Brain microvascular endothelial cell (primary cell): ENCODE measurements around the gene TENM3.

Source experiments
- DNase-seq: peaks from one replicate; pipeline ENCODE4 v3.0.0-alpha.2; 2020
- H3K27ac ChIP-seq: fragments of 250-450 bp; sonication (Bioruptor Pico); 2 replicates; pipeline ENCODE4 v1.5.1; 2020; ENCODE audit warnings: mild to moderate bottlenecking, moderate library complexity
- H3K27me3 ChIP-seq: fragments of 250-450 bp; sonication (Bioruptor Pico); replicated peaks from 2 replicates; pipeline ENCODE4 v1.5.1; 2020; ENCODE audit warnings: mild to moderate bottlenecking
- H3K36me3 ChIP-seq: fragments of 250-450 bp; sonication (Bioruptor Pico); replicated peaks from 2 replicates; pipeline ENCODE4 v1.5.1; 2020; ENCODE audit warnings: mild to moderate bottlenecking
- H3K4me3 ChIP-seq: 2 replicates; pipeline ENCODE4 v1.5.1; 2011; ENCODE audit warnings: low read depth, mild to moderate bottlenecking, control low read depth, low read length, moderate library complexity
- CTCF ChIP-seq: IDR thresholded peaks from 2 replicates; pipeline ENCODE4 v1.5.1; 2011; ENCODE audit warnings: low read depth, mild to moderate bottlenecking, moderate library complexity, low read length, control low read depth, inconsistent platforms; ENCODE audit errors: missing control alignments
- in situ Hi-C: cut with HindIII; loops from 2 replicates; pipeline ENCODE4 v1.10.0; 2017; ENCODE audit warnings: low sequenced_read_pairs, low pct_ligation_motif_present

Gene TENM3

GRCh38 chr4:182432819-182433218 lies 189.6 kb downstream of the TENM3 start:
- no peak for DNase-seq
- H3K27me3 ChIP-seq = no peaks in the 10 kb centered on the region
- no peaks in the 10 kb centered on the region for H3K36me3 ChIP-seq
- no peak overlapping the region for H3K27ac ChIP-seq
- H3K4me3 ChIP-seq = no peak overlapping the region
- TF ChIP-seq CTCF = no peak
- in situ Hi-C loops = no loop called here

- no peak overlapping the region for H3K4me3 ChIP-seq
- H3K27me3 ChIP-seq = no peaks in the 10 kb centered on the region
- H3K36me3 ChIP-seq = no peaks in the 10 kb centered on the region
- no peak for TF ChIP-seq CTCF
- no peak overlapping the region for H3K27ac ChIP-seq
- in situ Hi-C loops = no loop called here
- DNase-seq = no peak
Measured at GRCh38 chr4:182434720-182435119, 191.5 kb downstream of the TENM3 start.

GRCh38 chr4:182435401-182435800 lies 192.2 kb downstream of the TENM3 start:
- TF ChIP-seq CTCF = no peak
- H3K4me3 ChIP-seq = no peak overlapping the region
- no peak overlapping the region for H3K27ac ChIP-seq
- H3K27me3 ChIP-seq = no peaks in the 10 kb centered on the region
- DNase-seq = no peak
- H3K36me3 ChIP-seq = no peaks in the 10 kb centered on the region
- in situ Hi-C loops = no loop called here

- no peaks in the 10 kb centered on the region for H3K36me3 ChIP-seq
- no peaks in the 10 kb centered on the region for H3K27me3 ChIP-seq
- H3K4me3 ChIP-seq = no peak overlapping the region
- no peak for DNase-seq
- TF ChIP-seq CTCF = peak; percentile 13
- no peak overlapping the region for H3K27ac ChIP-seq
- in situ Hi-C loops = no loop called here
Measured at GRCh38 chr4:182443070-182443469, 199.9 kb downstream of the TENM3 start.

- no peak for DNase-seq
- in situ Hi-C loops = no loop called here
- Histone ChIP-seq H3K36me3 (no peaks in the 10 kb centered on the region), H3K27ac (no peak overlapping the region), H3K27me3 (no peaks in the 10 kb centered on the region), H3K4me3 (peak overlapping the region; percentile 76)
- no peak for TF ChIP-seq CTCF
Measured at GRCh38 chr4:182447767-182448280, 204.6 kb downstream of the TENM3 start.

- DNase-seq = peak; percentile 91
- in situ Hi-C loops = no loop called here
- H3K27me3 ChIP-seq = no peaks in the 10 kb centered on the region
- H3K27ac ChIP-seq = no peak overlapping the region
- H3K36me3 ChIP-seq = no peaks in the 10 kb centered on the region
- no peak for TF ChIP-seq CTCF
- H3K4me3 ChIP-seq = peak overlapping the region; percentile 76
Measured at GRCh38 chr4:182448281-182449151, 205.3 kb downstream of the TENM3 start.
